ENCODE measurements around the gene CATSPERE. TPM values are rescaled to one million over a fixed set of nuclear protein-coding genes. Genes with fewer than 3 reads are reported as not detected.

CATSPERE gene
- total RNA-seq, 1 experiment from 2014 or later = 1.3 TPM

GRCh38 chr1:244645414-244645813 is 184.3 kb downstream of the CATSPERE start:
- BruUV-seq (replicated peaks) = no TSS peak
- no peaks in the 10 kb centered on the region for H3K36me3 Mint-ChIP-seq (ENCODE audit: insufficient read depth, unreplicated experiment)
- no peak for TF ChIP-seq CTCF (IDR thresholded peaks at IDR 0.05; ENCODE audit: unreplicated experiment)
- DNase-seq = no peak
- peaks cover 56% of the 10 kb centered on the region for H3K27me3 Mint-ChIP-seq (ENCODE audit: unreplicated experiment)
- no peaks in the 10 kb centered on the region for H3K9me3 Mint-ChIP-seq (ENCODE audit: low read depth, unreplicated experiment)
- no peaks in the 10 kb centered on the region for H3K4me1 Mint-ChIP-seq (ENCODE audit: low read depth, unreplicated experiment)
- CTCF ChIA-PET = interaction anchor here (0.7 kb wide), 1 partner anchor 103 kb away, joined by 3 read pairs; no protein-coding TSS in a partner anchor
- H3K27ac Mint-ChIP-seq (ENCODE audit: unreplicated experiment) = no peak overlapping the region
- H3K4me3 Mint-ChIP-seq (ENCODE audit: low read depth, unreplicated experiment) = no peak overlapping the region
- intact Hi-C loops (cut with micrococcal nuclease; ENCODE audit: unreplicated experiment) = no loop called here

GRCh38 chr1:244645890-244646289 is 184.8 kb downstream of the CATSPERE start:
- Mint-ChIP-seq H3K4me1 (ENCODE audit: low read depth, unreplicated experiment) (no peaks in the 10 kb centered on the region), H3K27ac (ENCODE audit: unreplicated experiment) (no peak overlapping the region), H3K9me3 (ENCODE audit: low read depth, unreplicated experiment) (no peaks in the 10 kb centered on the region), H3K36me3 (ENCODE audit: insufficient read depth, unreplicated experiment) (no peaks in the 10 kb centered on the region), H3K4me3 (ENCODE audit: low read depth, unreplicated experiment) (no peak overlapping the region), H3K27me3 (ENCODE audit: unreplicated experiment) (peaks cover 61% of the 10 kb centered on the region)
- CTCF ChIA-PET = interaction anchor here (0.7 kb wide), 1 partner anchor 103 kb away, joined by 3 read pairs; no protein-coding TSS in a partner anchor
- TF ChIP-seq CTCF (IDR thresholded peaks at IDR 0.05; ENCODE audit: unreplicated experiment) = no peak
- intact Hi-C loops (cut with micrococcal nuclease; ENCODE audit: unreplicated experiment) = no loop called here
- no TSS peak for BruUV-seq (replicated peaks)
- no peak for DNase-seq

- TF ChIP-seq CTCF (IDR thresholded peaks at IDR 0.05; ENCODE audit: unreplicated experiment) = no peak
- Mint-ChIP-seq H3K4me1 (ENCODE audit: low read depth, unreplicated experiment) (peaks cover 7% of the 10 kb centered on the region), H3K9me3 (ENCODE audit: low read depth, unreplicated experiment) (no peaks in the 10 kb centered on the region), H3K27me3 (ENCODE audit: unreplicated experiment) (peaks cover 47% of the 10 kb centered on the region), H3K36me3 (ENCODE audit: insufficient read depth, unreplicated experiment) (no peaks in the 10 kb centered on the region), H3K4me3 (ENCODE audit: low read depth, unreplicated experiment) (no peak overlapping the region), H3K27ac (ENCODE audit: unreplicated experiment) (no peak overlapping the region)
- CTCF ChIA-PET = no interaction called here
- no TSS peak for BruUV-seq (replicated peaks)
- intact Hi-C loops (cut with micrococcal nuclease; ENCODE audit: unreplicated experiment) = no loop called here
- DNase-seq = no peak
Observed at GRCh38 chr1:244647819-244648218, 186.7 kb downstream of the CATSPERE start.

- TF ChIP-seq CTCF (IDR thresholded peaks at IDR 0.05; ENCODE audit: unreplicated experiment) = no peak
- H3K27ac Mint-ChIP-seq (ENCODE audit: unreplicated experiment) = no peak overlapping the region
- no peak overlapping the region for H3K4me3 Mint-ChIP-seq (ENCODE audit: low read depth, unreplicated experiment)
- H3K27me3 Mint-ChIP-seq (ENCODE audit: unreplicated experiment) = peaks cover 20% of the 10 kb centered on the region
- H3K36me3 Mint-ChIP-seq (ENCODE audit: insufficient read depth, unreplicated experiment) = no peaks in the 10 kb centered on the region
- intact Hi-C loops (cut with micrococcal nuclease; ENCODE audit: unreplicated experiment) = loop anchor here (10.0 kb wide), 1 partner anchor 197 kb away; the partner anchor contains the start of gene ADSS2
- H3K9me3 Mint-ChIP-seq (ENCODE audit: low read depth, unreplicated experiment) = no peaks in the 10 kb centered on the region
- CTCF ChIA-PET = interaction anchor here (0.8 to 1.1 kb wide), 2 partner anchors 28 to 49 kb away, joined by 4 to 8 read pairs; no protein-coding TSS in a partner anchor
- no TSS peak for BruUV-seq (replicated peaks)
- H3K4me1 Mint-ChIP-seq (ENCODE audit: low read depth, unreplicated experiment) = peaks cover 7% of the 10 kb centered on the region
- no peak for DNase-seq
Observed at GRCh38 chr1:244651956-244652622, 191.0 kb downstream of the CATSPERE start.

Measured in Calu3 (cell line).